ENCODE results near the gene UAP1L1. TPM values are rescaled to one million over a fixed set of nuclear protein-coding genes. Genes with fewer than 3 reads are reported as not detected.

The UAP1L1 gene
- total and polyA plus RNA-seq, 9 of the 15 experiments (the other 6 are each of a cell fraction or from before 2014, with no cell fraction given), result 0.20 to 8.6 (median 3.7) TPM

- H3K79me2 ChIP-seq (ENCODE audit: control insufficient read depth, insufficient read depth, low read length), result peaks cover 30% of the 10 kb centered on the region
- under 1% methylated on average over 87 of the region's 101 CpGs for WGBS (ENCODE audit: insufficient coverage, low coverage, missing lambda C conversion rate)
- H3K27me3 ChIP-seq (ENCODE audit: control insufficient read depth in 2 of 2, insufficient read depth in 2 of 2, low read length in 2 of 2), result no peaks in the 10 kb centered on the region
- no TSS peak for BruUV-seq (replicated peaks)
- peak; percentile 95 to 100 (median 96) for DNase-seq (ENCODE audit: extremely low read depth in 1 of 4, low spot score in 3 of 4)
- in situ Hi-C loops (cut with MboI), result no loop called here
- peak within 1 kb of the TSS; percentile 87 for H3K27ac ChIP-seq (ENCODE audit: extremely low read depth, low read depth, low read length)
- POLR2A ChIA-PET, result interaction anchor here (0.6 to 3.3 kb wide), 20 partner anchors 10 to 279 kb away, joined by 3 to 18 read pairs (median 4); partner anchors contain the start of genes RABL6, RNF224, SAPCD2 and TUBB4B
- ATAC-seq, result peak; percentile 89
- peaks cover 27% of the 10 kb centered on the region for H3K36me3 ChIP-seq (ENCODE audit: control insufficient read depth, insufficient read depth, low read length)
- no peaks in the 10 kb centered on the region for H3K9me1 ChIP-seq (ENCODE audit: control insufficient read depth, insufficient read depth, low read length)
- H2AFZ ChIP-seq (ENCODE audit: low read depth, low read length), result peak within 1 kb of the TSS; percentile 81
- CTCF ChIA-PET (ENCODE audit: low intra/inter-chr PET ratio), result interaction anchor here (1.2 kb wide), 1 partner anchor 140 kb away, joined by 6 read pairs; the partner anchor contains the start of gene RNF224
- H3K9ac ChIP-seq (ENCODE audit: insufficient read depth in 1 of 2, low read depth in 2 of 2, low read length in 2 of 2), result peak within 1 kb of the TSS; percentile 82 to 94
- peak; percentile 99 for FAIRE-seq
- peak within 1 kb of the TSS; percentile 86 for H3K4me2 ChIP-seq (ENCODE audit: insufficient read depth, low read length)
- H3K4me3 ChIP-seq, result peak within 1 kb of the TSS; percentile 79
- H4K20me1 ChIP-seq (replicated peaks; ENCODE audit: control insufficient read depth, insufficient read depth, low read length), result no peaks in the 10 kb centered on the region
- intact Hi-C loops (cut with micrococcal nuclease), result loop anchor here (2.0 kb wide), 2 partner anchors 18 to 64 kb away; no protein-coding TSS in a partner anchor
- no peaks in the 10 kb centered on the region for H3K9me3 ChIP-seq (replicated peaks; ENCODE audit: control insufficient read depth, insufficient read depth, low read depth, low read length)
- H3K4me1 ChIP-seq (replicated peaks in 1 of 2; ENCODE audit: control insufficient read depth in 2 of 2, insufficient read depth in 2 of 2, low read length in 2 of 2), result peaks cover 32 to 64% of the 10 kb centered on the region in 2 experiments; a peak in 4 of 5 replicates
- TF ChIP-seq ZBTB49 (CRISPR knock-in tag; IDR thresholded peaks at IDR 0.05; ENCODE audit: borderline replicate concordance) (no peak), KDM1A (IDR thresholded peaks at IDR 0.05) (no peak), RCOR1 (IDR thresholded peaks at IDR 0.05; ENCODE audit: borderline replicate concordance in 1 of 2, low read depth in 2 of 2, low read length in 2 of 2) (0 out of 4 replicates have a peak, but pooled peaks of 1 of the 2 experiments have one; percentile 18), E2F6 (IDR thresholded peaks at IDR 0.05; ENCODE audit: borderline replicate concordance in 1 of 2, extremely low read depth in 1 of 2, insufficient read depth in 1 of 2, insufficient read length in 1 of 2, low read depth in 1 of 2, low read length in 1 of 2, poor library complexity in 1 of 2, severe bottlenecking in 1 of 2) (peak; percentile 75 to 81), POLR2G (IDR thresholded peaks at IDR 0.05; ENCODE audit: low read depth, low read length) (peak; percentile 91), MCM7 (IDR thresholded peaks at IDR 0.05) (no peak), TAL1 (IDR thresholded peaks at IDR 0.05) (no peak), WHSC1 (IDR thresholded peaks at IDR 0.05; ENCODE audit: low read length) (no peak), ZNF395 (CRISPR knock-in tag; IDR thresholded peaks at IDR 0.05) (no peak), RBM22 (IDR thresholded peaks at IDR 0.05; ENCODE audit: low read depth, low read length, poor library complexity, severe bottlenecking) (peak; percentile 27), ID3 (CRISPR knock-in tag; IDR thresholded peaks at IDR 0.05) (no peak), ID3 (tag; IDR thresholded peaks at IDR 0.05) (0 out of 2 replicates have a peak, but pooled peaks have one; percentile 45)
Observed at GRCh38 chr9:137086531-137087408, 9.5 kb downstream of the UAP1L1 start, which contains the start of gene MAN1B1. Gene MAN1B1, plus strand, starts transcription at chr9:137086985. Its CDS starts 15 bp downstream, at chr9:137087000.

Measured in K562 (cell line).